Cardiac muscle cell (in vitro differentiated cells and primary cell): ENCODE results near the gene LNX2. TPM values are rescaled to one million over a fixed set of nuclear protein-coding genes. Genes with fewer than 3 reads are reported as not detected.
A peak's percentile ranks its signal among the peaks of the same experiment; 100 is the strongest.

ENCODE experiments used
- DNase-seq, 2 donors: peaks; one replicate each; pipeline versions ENCODE4 v3.0.0 to v3.0.0-alpha.2; 2010 to 2017; ENCODE audit warnings: low read depth in 1 of 2, low spot score in 1 of 2
- H3K27ac ChIP-seq: fragments of 200-600 bp; sonication (generic); 2 replicates; pipeline ENCODE4 v1.5.1; 2016
- H3K27me3 ChIP-seq: fragments of 200-600 bp; sonication (generic); 2 replicates; pipeline ENCODE4 v1.6.0; 2016; ENCODE audit warnings: control low read depth
- H3K36me3 ChIP-seq: fragments of 200-600 bp; sonication (generic); 2 replicates; pipeline ENCODE4 v1.5.1; 2016; ENCODE audit warnings: control low read depth
- H3K4me1 ChIP-seq: fragments of 200-600 bp; sonication (generic); 2 replicates; pipeline ENCODE4 v1.8.1; 2017; ENCODE audit warnings: low read depth, mild to moderate bottlenecking, mixed run types
- H3K4me3 ChIP-seq: fragments of 200-600 bp; sonication (generic); 2 replicates; pipeline ENCODE4 v1.5.1; 2016; ENCODE audit warnings: mild to moderate bottlenecking
- H3K9me3 ChIP-seq: fragments of 200-600 bp; sonication (generic); 2 replicates; pipeline ENCODE4 v1.5.1; 2017; ENCODE audit warnings: low read depth, mild to moderate bottlenecking, control low read depth
- polyA plus RNA-seq: library from polyadenylated mRNA; unstranded; fragments of >200 nt; fragmentation: Nextera tagmentation; extraction: Ambion mirVana; gene quantifications from 2 replicates; pipeline ENCODE4 v1.2.1, GENCODE V29; 2016
- total RNA-seq: library from RNA; depleted of rRNA; stranded (reverse); fragments of >200 nt; gene quantifications from 2 replicates; pipeline ENCODE4 v1.2.3, GENCODE V29; 2016
- TF ChIP-seq, protein P1 (sequence below): IDR thresholded peaks from 2 replicates; pipeline ENCODE4 v1.5.1; 2012; ENCODE audit warnings: low read depth, mild to moderate bottlenecking, low read length

The LNX2 gene
- total and polyA plus RNA-seq, 2 experiments from 2014 or later, result 7.1 to 11.6 TPM

DNA sequence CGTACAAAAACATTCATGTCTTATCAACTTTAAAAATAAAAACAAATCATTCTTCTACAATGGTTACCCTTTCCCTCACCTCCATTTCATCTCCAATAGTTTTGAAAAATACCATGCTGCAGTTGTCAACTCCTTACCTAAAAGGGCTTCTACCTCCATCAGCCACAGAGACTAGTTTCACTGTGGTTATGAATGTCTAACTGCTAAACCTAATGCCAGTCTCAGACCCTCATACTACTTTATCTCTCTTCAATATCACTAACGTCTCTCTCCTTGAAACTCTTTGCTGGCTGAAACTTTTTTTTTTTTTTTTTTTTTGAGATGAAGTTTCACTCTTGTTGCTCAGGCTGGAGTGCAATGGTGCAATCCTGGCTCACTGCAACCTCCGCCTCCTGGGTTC lies 27.1 kb downstream of the LNX2 start:
- Histone ChIP-seq H3K4me1 (peaks cover 8% of the 10 kb centered on the region), H3K36me3 (no peaks in the 10 kb centered on the region), H3K27me3 (no peaks in the 10 kb centered on the region), H3K27ac (no peak overlapping the region), H3K9me3 (no peaks in the 10 kb centered on the region), H3K4me3 (no peak overlapping the region)
- TF ChIP-seq, protein P1, sequence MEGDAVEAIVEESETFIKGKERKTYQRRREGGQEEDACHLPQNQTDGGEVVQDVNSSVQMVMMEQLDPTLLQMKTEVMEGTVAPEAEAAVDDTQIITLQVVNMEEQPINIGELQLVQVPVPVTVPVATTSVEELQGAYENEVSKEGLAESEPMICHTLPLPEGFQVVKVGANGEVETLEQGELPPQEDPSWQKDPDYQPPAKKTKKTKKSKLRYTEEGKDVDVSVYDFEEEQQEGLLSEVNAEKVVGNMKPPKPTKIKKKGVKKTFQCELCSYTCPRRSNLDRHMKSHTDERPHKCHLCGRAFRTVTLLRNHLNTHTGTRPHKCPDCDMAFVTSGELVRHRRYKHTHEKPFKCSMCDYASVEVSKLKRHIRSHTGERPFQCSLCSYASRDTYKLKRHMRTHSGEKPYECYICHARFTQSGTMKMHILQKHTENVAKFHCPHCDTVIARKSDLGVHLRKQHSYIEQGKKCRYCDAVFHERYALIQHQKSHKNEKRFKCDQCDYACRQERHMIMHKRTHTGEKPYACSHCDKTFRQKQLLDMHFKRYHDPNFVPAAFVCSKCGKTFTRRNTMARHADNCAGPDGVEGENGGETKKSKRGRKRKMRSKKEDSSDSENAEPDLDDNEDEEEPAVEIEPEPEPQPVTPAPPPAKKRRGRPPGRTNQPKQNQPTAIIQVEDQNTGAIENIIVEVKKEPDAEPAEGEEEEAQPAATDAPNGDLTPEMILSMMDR, result no peak
- DNase-seq, result no peak

DNA sequence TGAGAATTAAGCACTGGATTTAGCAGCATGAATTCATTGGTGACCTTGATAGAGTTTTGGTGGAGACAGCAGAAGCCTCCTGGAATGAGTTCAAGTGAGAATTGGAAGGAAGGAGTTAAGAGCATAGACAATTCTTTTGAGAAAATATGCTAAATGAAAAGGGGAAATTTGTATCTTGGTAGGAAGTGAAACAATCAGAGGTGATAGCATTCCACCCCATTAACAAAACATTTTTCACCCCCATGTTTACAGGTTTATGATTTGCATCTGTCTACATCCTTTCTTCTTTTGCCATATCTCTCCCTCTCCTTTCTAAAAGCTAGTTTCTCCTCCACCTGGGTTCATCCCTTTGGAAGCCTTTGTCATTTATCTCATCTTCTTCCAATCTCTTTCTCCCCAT lies 27.5 kb downstream of the LNX2 start:
- peaks cover 5% of the 10 kb centered on the region for H3K4me1 ChIP-seq
- no peak overlapping the region for H3K4me3 ChIP-seq
- TF ChIP-seq, protein P1, result no peak
- no peak overlapping the region for H3K27ac ChIP-seq
- no peaks in the 10 kb centered on the region for H3K36me3 ChIP-seq
- no peak for DNase-seq
- H3K27me3 ChIP-seq, result no peaks in the 10 kb centered on the region
- H3K9me3 ChIP-seq, result no peaks in the 10 kb centered on the region

GRCh38 chr13:27588405-27588804 lies 31.9 kb downstream of the LNX2 start:
- H3K4me3 ChIP-seq, result no peak overlapping the region
- H3K27me3 ChIP-seq, result no peaks in the 10 kb centered on the region
- no peaks in the 10 kb centered on the region for H3K4me1 ChIP-seq
- no peak for DNase-seq
- TF ChIP-seq, protein P1, result no peak
- H3K9me3 ChIP-seq, result no peaks in the 10 kb centered on the region
- H3K27ac ChIP-seq, result no peak overlapping the region
- H3K36me3 ChIP-seq, result no peaks in the 10 kb centered on the region

DNA sequence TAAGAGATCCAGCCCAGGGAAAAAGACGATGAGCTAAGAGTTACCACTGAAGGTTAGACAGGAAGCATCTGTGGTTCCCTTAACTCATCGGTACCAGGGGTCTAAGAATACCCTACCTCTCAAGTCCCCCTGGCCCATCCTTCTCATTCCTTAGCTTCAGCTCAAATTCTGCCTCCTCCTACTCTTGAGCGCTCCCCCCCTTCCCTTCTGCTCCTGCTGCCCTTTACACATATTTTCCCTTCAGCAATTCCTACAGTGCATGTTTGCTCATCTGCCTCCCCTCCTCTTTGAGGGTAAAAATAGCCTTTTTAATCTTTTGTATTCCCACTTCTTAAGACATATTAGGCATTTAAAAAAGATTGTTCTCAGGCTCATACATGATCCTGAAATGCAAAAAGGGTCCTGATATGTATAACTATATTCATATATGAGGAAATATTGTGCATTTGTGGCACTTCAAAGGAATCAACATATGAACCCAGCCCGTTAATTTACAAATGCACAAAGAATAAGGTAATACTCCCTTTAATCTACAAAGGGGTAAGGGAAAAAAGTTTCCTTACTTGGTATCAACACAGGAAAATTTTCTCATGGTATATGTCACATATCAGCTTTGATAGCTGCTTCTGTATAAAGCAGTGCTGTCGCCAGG lies 33.1 kb downstream of the LNX2 start:
- TF ChIP-seq, protein P1, result no peak
- no peaks in the 10 kb centered on the region for H3K9me3 ChIP-seq
- no peaks in the 10 kb centered on the region for H3K27me3 ChIP-seq

DNA sequence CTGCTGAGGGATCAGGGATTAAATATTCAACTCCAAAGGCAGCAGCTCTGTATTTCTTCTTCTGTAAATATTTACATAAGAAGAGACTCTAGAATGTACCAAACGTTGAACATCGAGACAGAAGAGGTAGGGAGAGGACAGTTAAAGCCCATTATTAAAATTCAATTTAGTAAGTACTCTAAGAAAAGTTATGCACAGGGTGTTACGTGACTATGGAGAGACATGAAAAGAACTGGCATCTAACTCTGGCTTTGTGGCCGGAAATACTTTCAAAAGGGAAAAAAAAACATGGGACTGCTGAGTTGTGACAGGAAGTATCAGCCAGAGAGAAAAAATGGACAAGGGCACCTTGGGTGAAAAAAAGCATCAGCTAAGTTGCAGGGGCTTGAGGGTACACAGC lies 36.7 kb downstream of the LNX2 start:
- H3K27me3 ChIP-seq, result no peaks in the 10 kb centered on the region
- H3K4me3 ChIP-seq, result no peak overlapping the region
- no peaks in the 10 kb centered on the region for H3K9me3 ChIP-seq
- no peaks in the 10 kb centered on the region for H3K36me3 ChIP-seq
- no peak overlapping the region for H3K27ac ChIP-seq
- H3K4me1 ChIP-seq, result no peaks in the 10 kb centered on the region
- TF ChIP-seq, protein P1, result no peak
- DNase-seq, result peak in 1 of 2 donors; percentile 41

More for the DNA sequence above, 33.1 kb downstream of the LNX2 start:
- no peaks in the 10 kb centered on the region for H3K36me3 ChIP-seq
- H3K27ac ChIP-seq, result no peak overlapping the region
- H3K4me3 ChIP-seq, result no peak overlapping the region
- DNase-seq, result peak in 1 of 2 donors; percentile 33
- no peaks in the 10 kb centered on the region for H3K4me1 ChIP-seq
